GM19468 (cell line): ENCODE results near the gene SH2D1A.
"Not testable (repeated sequence)": the region's sequence is repeated elsewhere in the genome, so short reads cannot be mapped to it uniquely, and the experiment has no call there.

Experiments
- ATAC-seq: cut with Tn5 transposase; IDR thresholded peaks from one replicate; pipeline ENCODE4 v1.9.1; 2021; ENCODE audit warnings: mild to moderate bottlenecking, moderate library complexity, moderate number of reproducible peaks; ENCODE audit not compliant: unreplicated experiment; ENCODE audit errors: extremely low read depth

SH2D1A gene

DNA sequence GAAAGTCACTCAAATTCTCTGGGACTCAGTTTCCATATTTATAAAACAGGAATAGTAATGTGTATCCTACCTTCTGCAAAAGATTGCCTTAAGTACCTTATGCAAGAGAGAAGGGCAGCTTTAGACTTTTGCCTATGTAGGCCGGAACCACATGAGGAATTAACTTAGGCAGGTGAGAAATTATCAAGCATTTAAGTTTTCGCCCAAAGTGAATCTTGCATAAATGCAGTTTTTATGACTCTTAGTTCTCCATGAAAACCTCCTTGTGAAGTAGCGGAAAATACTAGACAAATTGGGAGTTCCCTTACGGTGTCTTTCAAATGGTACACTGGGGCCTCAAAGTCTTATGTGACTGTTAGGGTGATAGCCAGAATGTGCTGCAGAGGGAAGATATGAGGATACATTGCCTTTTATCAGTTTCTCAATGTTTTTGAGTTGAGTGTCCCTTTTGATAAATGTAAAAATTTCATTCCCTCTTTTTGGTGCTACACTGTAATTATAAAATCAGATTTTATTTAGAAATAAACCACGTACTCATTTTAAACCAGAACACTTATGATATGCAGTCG is 2.6 kb downstream of the SH2D1A start:
- ATAC-seq = no peak

DNA sequence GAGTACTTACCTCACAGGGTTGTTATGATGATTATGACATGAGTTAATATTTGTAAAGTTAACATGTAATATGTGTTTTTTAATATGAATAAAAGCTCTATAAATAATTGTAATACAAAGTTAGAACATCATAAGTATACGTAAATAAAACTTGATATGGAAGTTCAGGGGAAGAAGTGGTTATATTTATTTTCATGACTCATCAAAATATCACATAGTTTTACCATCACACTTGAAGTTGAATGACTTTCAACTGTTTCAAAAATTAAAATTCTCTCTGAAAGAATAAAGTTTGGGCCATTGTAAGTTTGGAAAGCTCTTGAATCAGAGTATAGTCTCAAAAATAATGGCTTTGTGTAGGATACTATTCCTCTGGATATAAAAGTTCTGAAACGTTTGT is 8.3 kb downstream of the SH2D1A start:
- no peak for ATAC-seq

DNA sequence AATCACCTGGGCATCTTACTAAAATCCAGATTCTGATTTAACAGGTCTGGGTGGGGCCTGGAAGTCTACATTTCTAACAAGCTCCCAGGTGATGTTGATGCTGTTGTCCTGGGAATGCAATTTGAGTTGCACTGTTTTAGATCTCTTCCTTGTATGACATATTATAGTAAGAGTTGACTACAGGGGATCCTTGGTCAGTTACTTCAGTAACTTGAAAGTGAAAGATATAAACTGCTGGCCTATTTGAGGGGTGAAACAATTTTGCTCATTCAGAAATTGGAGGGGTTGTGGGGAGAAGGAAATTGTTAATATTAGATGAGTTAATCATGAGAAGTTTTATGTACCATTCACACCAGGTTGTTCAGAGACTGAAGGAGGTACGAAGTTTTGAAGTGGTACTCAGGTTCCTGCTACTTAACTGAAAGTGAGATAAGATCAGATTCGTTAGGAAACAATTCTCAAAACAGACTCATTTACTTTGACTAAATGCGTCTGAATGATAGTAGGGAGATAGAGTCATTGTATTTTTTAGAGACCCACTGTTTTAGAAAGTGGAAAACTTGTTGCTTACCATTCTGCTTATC is 12.5 kb downstream of the SH2D1A start:
- ATAC-seq = peak; percentile 29

DNA sequence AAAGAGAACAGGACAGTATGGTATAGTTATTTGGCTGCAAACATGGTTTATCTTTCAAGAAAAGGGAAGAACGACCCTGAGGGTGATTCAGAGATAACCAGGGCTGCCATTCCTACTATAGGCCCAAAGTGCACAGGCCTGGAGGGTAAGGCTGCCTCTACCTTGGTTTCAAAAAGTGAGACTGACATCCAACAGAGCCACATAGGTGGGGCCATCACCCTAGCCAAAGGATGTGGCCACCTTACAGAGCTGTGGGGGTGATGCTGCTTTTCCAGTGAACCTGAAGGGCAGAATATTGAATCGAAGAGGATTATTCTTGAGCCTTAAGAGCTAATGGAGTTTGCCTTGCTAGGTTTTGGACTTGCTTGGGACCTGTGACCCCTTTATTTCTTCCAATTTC is 15.7 kb downstream of the SH2D1A start:
- ATAC-seq = no peak

DNA sequence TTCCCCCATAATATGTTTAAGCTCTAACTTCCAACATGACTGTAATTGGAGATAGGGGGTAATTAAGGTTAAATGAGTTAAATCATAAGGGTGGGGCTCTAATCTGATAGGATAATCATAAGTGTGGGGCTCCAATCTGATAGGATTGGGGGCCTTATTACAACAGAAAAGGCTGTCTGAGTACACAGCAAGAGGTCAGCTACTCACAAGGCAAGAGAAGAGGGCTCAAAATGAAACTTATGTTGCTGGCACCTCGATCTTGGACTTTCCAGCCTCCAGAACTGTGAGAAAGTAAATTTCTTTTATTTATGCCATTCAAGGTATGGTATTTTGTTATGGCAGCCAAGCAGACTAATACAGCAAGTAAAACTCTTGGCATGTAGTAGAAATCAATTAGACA is 16.4 kb downstream of the SH2D1A start:
- ATAC-seq = no peak

DNA sequence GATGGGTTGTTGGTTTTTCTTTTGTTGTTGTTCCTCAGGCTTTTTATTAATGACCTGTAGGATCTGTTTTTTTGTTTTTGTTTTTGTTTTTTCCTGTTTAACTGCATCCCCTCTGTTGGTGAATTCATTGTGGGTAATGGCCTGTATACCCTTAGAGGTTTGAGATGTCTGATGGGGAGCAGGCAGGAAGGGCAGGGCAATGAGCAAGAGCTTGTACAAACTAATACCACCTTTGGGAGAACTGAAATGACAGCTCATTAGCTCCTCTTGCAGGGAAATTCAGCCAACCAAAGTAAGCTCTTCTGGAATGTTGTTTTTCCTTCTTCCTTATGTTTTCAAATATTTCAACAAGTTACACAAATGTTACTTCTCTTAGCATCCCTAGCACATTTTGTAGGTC is 23.4 kb downstream of the SH2D1A start:
- no peak for ATAC-seq

DNA sequence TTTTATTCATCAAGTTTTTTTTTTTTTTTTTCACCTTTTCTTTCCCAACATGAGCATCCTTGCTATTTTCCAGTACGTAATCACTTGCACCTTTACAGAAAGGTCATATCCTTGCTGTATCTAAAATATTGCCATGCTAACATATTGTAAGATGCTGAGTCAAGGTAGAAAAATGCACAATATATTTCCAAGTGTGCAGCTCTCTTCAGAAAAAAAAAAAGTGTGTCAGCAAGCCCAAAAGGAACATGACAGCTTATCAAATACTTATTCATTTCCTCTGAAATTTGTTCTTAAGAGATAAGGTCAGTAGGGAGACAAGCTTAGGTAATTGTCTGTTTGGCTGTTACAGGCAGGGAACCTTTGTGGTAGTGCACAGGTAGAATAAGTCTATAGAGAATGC is 27.0 kb downstream of the SH2D1A start:
- ATAC-seq = no peak

DNA sequence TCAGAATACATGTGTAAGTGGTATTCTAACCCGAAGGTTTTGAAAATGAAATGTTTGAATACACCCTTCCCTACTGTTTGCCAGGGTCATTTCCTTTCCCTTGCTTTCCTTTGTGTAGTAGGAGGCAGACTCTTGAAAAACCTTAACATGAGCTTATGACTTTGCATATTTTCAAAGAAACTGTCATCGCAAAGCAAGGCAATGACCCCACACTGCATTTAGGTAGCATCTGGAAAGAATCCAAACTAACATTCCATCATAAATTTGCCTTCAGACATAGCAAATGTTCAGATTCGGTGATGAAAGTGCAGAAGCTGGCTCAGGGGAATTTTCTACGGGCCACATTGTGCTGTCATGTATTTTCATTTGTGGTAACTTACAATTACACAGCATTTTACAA is 32.3 kb downstream of the SH2D1A start:
- no peak for ATAC-seq

DNA sequence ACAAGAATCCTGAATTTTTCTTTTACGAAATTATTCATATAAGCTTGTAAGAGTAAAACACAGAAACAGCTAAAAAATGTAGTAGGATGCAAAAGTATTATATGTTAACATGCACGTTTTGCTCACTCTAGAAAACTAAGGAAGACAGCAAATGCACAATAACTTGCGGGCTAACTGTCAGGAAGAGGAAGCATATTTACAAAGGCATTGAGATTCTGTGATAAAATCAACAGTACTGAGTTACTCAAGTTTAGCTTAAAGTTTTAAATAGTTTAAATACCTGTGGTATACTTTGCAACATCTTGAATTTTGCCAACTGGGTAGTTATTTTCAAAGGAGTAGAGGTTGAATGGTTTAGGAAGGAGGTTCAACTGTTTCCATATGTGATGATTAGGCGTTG is 37.0 kb downstream of the SH2D1A start:
- ATAC-seq = no peak

DNA sequence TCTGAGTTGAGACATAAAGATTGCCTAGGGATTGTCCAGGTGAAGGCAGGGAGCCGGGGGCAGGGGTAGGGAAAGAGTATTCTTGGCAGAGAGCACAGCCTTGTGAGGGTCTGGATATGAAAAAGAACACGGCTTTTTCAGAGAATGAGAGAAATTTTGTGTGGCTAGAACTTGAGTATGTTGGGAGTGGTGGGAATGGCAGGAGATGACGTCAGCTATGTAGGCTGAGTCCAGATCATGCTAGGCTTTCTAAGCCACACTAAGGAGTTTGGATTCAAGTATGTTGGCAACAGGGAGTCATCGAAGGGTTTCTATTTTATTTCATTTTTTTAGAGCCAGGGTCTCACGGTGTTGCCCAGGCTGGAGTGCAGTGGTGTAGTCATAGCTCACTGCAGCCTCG is 40.0 kb downstream of the SH2D1A start:
- no peak for ATAC-seq

DNA sequence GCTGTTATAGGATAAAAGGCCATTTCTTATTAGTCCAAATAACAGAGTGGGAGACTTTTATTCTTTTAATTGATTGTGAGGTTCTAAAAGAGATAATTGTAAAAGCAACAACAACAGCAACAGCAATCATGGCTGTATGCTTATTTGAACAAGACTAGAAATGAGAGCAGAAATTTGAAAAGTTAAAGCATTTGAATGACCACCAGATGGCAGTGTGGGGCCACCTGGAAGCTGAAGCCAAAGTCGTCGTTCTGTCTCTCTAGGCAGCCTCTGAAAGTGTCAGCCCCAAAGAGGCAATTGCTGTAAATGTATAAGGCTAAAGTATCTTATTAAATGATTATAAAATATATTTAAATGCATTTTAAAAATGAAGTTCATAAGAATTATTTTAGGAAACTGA is 42.2 kb downstream of the SH2D1A start:
- ATAC-seq = no peak

DNA sequence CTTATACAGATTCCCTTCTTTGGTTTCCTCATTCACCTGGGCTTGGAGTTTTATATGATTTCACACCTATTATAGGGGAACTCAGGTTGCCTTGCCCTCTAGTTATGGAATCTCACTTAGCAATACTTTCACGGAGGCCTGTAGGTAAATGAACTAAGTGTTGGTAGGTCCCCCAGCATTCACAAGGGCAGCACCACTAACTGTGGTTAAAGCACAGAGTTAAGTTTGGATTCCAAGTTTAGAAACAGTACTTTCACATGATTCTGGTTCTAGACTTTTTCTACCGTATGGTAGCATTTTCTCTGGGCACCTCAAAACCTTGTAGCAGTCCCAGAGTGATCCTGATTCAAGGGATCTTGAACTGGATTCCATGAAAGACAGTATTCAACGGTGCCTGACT is 46.4 kb downstream of the SH2D1A start:
- ATAC-seq = no peak

DNA sequence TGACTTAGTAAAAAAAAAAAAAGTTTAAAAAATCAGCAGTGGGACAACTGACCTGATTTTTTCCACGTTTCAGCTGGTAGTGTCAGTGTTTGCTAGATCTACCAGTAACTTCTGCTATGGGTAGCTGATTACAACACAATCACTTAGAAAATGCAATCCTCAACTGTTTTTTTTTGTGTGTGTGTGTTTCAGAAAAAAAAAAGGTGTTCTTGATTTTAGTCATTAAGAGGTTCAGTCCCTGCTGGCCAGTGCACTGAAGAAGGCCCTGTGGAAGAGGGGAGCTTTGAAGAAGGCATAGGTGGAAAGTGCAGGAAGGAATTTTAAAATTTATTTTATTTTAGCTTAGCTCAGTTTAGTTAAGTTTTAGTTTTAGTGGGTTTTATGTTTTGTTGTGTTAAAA is 46.9 kb downstream of the SH2D1A start:
- no peak for ATAC-seq

DNA sequence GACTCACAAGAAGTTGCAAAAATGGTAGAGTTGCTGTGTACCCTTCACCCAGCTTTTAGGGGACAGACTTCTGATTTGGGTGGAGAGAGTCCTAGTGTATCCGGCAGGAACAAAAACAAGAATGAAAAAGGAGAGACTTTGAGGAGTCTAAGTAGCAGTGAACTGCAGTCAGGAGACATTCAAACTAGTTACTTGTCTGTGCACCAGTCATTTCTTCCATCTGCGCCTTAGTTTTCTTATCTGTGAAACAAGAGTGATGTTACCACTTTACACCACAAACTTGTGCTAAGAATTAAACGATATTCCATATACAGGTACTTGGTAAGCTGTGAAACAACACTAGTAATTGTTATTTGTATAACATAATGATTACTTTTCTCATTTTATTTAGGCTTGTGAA is 47.3 kb downstream of the SH2D1A start:
- no peak for ATAC-seq

DNA sequence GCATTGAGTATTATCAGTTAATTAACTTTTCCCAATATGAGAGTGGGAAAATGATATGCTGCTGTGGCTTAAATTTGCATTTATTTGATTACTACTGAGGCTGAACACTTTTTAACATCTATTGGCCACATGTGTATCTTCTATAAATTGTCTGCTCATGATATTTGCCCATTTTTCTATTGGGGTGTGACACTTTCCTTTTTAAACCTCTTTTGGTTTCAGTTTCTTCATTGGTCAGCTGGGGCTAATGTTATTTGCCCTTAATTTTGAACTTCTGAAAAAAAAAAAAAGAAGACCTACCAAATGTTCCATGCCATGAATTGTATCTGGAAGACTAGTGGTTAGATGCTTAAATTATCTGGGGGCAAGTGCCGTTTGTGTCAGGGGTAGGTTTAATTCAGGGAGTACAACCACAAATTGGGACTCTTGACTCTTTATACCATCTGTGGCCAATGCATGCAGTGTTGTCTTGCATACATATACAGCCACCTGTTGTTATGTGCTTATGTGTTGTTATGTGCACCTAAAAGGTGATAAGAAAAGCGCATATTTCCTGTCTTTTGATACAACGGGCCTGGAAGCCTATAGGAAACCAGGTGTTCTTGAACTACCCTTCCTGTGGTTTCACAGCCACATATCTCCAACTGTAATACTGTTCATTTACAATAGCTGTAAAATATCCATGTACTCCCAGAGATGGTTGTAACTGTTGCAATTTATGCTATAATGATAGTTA is 49.0 kb downstream of the SH2D1A start:
- peak; percentile 30 for ATAC-seq

DNA sequence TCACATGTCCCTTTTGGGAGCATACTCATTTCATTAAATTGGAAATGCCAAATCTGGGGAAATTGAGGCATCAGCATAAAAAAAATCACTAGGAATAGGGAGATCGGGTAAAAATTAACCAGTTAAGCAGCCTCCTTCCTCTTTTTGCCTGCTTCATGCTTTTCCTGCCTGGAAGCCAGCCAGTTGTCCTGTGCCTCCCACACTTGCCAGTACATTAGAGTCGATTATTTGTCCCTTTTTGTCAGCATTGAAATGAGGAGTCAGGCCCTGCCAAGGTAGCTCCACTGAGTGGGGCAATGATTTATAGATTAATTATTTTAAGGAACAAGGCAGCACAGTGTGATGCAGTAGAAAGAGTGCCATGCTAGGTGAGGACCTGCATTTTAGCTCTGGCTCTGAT is 55.3 kb downstream of the SH2D1A start:
- no peak for ATAC-seq

DNA sequence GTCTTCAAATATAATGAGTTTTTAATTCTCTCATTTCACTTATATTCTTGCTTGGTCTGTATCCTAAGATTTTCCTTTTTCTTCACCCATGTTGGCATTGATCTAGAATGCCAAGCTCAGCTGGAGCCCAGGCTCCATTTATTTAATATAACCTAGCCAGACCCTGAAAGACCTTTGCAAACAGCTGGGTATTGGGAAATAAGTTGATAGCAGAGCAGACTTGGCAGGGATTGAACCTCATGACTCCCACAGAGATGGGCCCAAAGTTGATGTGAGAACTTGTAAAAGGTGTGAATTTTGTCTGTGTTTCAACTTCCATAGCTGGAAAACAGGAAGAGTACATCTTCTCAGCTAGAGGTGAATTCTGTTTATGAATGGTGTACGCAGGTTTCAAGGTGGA is 59.5 kb downstream of the SH2D1A start:
- no peak for ATAC-seq

DNA sequence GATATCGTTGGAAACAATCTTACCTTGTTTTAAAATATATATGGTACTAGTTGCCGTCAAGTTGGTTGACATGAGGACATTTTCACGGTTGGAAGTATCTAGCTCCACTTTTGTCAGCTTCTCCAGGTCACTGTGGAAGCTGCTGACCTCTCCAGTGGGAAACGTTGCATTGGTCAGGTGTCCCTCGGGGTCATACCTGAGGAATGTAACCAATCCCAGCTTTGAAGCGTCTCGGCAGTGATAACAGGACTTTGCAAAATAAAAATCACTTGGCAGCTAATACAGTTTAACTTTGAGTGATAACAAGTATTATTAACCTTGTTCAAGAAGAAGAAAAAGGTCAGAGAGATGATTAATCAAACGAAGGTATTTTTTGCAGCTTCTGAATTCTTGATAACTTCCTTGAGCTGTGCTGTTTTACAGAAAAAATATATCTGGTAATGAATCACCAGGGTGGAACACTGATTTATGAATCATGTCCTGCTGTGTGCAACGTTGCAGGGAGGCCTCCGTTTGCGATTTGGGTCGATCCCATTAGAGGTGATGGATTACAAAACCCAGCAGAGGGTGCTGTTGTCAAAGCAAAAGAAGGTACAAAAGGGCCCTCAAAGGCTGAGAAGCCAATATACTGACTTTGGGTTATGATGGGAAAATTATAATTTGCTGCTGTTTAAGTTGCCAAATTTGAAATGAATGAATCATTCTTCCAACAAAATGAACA is 60.1 kb downstream of the SH2D1A start:
- no peak for ATAC-seq

DNA sequence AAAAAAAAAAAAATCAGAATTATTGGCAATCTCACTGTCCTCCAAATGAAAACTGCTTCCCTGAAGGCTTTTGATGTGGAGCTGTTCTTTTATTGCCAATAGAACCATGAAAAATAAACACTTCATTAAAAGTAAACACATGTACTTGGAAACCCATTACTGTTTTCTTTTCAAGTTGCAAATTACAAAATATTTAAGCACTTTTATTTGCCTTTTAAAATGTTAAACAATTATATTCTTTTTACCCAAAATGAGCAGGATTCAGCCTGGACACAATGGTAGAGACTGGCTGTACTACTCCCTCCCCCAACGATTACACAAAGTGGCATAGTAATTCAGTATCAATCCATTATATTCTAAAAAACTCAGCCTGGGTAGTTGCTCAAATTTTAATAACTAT is 60.9 kb downstream of the SH2D1A start:
- no peak for ATAC-seq

DNA sequence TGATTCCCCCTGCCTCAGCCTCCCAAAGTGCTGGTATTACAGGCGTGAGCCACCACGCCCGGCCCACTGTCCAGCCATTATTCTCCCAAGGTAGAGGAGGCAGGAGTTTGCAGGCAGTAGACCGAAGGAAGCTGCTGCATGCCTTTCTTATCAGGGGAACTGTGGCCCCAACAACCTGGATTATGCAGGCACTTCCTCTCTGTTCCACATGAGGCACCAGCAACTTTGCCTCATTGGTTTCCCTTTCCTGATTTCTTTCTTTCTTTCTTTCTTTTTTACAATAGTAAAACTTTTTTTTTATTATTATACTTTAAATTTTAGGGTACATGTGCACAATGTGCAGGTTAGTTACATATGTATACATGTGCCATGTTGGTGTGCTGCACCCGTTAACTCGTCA is 62.0 kb downstream of the SH2D1A start:
- not testable (repeated sequence) for ATAC-seq

DNA sequence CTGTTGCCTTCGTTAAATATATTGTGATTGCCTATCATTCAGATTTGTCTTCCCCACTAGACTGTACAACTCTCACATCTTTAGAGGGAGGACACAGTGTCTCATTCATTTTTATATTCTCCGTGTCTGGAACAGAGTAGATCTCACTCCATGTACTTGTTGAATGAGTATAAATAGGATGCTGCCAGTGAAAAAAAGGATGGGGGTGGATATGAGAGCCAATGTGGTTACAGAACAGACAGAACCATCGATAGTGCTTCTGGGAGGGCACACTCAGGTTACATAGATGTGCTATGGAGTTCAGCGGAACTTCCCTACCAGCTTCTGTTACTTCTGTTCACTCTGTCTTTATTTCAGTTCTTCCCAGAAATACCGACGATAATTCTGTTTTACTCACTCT is 66.9 kb downstream of the SH2D1A start:
- ATAC-seq = no peak
